ENCODE results near the gene TRIM8.
"Not testable (repeated sequence)": the region's sequence is repeated elsewhere in the genome, so short reads cannot be mapped to it uniquely, and the experiment has no call there.

Gene TRIM8

DNA sequence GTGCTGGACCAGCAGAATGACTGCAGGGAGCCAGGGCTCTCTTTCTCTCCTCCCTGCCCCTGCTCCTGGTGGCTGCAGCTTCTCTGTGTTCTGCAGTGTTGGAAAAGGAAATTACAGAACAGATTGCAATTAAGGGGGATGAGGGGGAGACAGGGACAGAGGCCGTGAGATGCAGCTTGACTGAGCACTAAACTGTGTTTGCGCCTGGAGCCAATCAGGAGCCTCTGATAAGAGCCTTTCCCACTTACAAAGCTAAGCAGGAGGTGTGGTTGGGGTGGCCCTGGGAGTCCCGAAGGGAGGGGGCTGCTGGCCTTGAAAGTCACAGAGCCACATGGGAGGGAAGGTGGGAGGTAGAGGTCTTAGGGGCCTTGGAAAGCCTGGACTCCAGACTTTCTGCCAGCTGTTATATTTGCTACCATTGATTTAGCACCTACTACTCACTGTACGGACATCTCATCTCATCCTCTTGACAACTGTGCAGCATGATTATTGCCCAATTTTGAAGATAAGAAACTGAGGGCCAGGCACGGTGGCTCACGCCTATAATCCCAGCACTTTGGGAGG lies 26.7 kb downstream of the TRIM8 start:
- no peak for DNase-seq (ENCODE audit: low spot score)

DNA sequence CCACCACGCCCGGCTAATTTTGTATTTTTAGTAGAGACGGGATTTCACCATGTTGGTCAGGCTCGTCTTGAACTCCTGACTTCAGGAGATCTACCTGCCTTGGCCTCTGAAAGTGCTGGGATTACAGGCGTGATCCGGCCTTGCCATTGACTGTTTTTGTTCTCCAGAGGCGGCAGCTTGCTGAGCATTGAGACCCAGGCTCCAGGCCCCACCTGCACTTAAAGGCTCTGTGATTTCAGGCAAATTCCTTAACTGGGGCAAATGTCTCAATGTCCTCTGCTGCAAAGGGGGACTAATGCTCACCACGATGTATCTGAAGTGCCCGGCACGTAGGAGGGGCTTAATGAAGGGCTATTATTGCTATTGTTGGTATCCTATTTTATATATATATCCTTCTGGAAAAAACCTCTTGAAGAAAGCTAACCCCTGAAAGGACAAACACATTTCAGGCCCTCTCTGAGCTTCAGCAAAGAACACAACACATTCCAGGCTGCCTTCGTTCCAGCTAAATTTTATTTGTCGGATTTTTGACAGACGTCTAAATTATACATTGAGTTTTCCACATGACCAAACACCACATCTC lies 29.0 kb downstream of the TRIM8 start:
- DNase-seq (ENCODE audit: low spot score), result no peak

DNA sequence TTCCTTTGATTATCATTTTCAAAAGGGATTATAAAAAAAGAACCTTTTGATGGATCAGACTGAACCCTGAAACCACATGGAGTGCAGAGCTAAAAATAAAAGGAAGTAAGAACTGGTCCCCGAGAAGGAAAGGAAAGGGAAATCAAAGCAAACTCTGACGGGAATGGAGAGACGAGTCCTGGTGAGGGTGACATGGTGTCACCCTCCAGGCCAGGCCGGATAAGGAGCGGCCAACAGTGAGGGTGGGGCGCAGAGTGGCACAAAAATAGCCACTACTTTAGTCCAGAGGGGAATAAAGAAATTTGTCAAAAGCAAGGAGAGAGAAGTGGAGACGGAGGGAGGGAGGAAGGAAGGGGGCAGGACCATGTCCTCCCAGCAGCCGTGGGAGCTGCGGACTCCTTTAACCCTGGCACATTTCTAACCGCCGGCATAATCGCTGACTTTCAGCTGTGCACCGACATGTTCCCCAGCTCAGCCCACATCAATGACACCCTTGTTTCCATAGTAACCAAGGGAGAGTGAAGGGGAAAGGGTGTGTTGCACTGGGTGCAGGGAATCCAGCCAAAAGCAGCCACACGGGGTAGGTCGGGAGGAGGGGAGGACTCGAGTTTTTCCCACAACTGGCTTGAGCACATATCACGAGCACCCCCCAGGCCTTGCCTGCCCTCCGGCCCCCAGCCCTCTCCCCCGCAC lies 29.7 kb downstream of the TRIM8 start:
- peak; percentile 92 for DNase-seq (ENCODE audit: low spot score)

DNA sequence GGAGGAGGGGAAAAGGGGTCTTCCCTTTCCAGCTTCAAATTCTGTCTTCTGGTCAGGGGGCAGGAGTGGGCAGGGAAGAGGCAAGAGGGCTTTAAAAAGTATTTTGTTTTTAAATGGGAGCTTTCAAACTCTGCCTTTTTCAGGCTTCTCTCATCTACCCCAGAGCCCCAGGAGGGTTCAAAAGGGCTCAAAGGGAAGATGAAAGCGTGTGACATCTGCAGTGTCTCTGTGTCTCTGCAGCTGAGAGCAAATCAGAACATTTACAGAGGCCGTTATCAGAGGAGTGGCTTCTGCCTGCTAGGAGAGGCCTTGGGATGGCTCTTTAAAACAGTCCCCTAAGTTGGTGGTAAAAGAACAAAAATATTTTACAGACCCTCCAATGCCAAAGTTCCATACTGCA lies 30.3 kb downstream of the TRIM8 start:
- DNase-seq (ENCODE audit: low spot score), result no peak

DNA sequence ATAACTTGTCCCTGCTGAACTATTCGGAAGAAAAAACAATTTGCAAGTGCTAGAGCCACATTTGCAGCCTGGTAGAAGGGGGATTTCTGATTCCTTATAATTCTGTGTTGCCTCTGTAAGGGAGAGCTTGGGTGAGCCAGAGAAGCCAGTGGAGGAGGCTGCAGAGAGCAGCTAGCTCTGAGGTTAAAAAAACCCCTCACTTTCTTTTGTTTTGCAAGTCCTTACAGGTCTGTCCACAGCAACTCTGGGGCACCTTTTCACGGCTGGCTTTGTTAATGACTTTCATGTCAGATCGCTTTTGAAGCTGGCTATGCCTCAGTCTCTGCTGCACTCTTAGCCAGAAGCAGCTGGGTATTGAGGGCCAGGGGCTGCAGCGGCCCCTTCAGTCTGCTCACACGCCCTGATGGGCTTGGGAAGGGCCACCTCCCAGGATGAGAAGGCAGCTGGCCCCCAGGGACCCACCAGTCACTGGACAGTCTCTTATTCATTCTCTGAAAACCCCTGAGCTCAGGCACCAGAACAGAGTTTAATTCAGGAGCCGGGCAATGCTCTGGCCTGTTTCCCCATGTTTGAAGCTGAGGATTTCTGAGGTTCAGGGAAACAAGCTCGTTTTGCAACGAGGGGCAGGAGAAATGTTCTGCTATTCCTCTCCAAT lies 30.9 kb downstream of the TRIM8 start:
- no peak for DNase-seq (ENCODE audit: low spot score)

DNA sequence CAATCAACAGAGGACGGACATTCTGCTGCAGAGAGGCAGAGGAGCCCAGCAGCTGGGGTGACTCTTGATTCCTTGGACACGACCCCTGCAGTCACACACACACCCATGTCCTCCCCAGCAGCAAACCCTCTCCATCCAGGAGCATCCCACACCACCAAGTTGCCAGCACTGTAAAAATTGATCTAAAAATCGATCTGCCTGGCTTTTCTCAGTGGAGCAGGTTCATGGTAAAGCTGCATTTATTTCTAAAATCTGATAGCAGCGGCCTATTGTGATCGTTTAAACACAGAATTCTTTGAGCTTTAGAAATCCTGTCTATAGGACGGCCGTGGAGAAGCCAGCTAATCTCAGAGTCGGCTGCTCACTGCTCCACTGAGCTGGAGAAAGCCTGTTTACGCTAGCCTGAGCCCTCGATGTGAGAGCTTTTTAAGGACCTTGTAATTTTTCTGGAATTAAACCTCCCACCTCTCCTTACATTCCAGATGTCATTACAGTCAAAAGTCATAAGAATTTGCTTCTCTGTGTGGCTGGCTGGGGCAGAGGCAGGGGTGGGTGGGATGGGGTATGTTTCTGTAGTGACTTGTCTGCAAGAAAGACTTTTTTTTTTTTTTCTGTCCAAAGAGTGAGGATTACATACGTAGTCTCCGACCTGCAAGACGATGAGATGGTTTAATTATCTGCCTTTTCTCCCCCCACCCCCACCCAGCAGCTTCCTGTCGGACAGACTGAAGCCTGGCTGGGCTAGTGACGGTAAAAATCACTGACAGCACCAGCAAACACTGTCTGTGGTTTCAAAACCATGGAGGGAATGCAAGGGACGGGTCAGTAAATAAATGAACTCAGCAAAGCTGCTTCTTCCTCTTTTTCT lies 31.6 kb downstream of the TRIM8 start:
- DNase-seq (ENCODE audit: low spot score), result peak; percentile 83

DNA sequence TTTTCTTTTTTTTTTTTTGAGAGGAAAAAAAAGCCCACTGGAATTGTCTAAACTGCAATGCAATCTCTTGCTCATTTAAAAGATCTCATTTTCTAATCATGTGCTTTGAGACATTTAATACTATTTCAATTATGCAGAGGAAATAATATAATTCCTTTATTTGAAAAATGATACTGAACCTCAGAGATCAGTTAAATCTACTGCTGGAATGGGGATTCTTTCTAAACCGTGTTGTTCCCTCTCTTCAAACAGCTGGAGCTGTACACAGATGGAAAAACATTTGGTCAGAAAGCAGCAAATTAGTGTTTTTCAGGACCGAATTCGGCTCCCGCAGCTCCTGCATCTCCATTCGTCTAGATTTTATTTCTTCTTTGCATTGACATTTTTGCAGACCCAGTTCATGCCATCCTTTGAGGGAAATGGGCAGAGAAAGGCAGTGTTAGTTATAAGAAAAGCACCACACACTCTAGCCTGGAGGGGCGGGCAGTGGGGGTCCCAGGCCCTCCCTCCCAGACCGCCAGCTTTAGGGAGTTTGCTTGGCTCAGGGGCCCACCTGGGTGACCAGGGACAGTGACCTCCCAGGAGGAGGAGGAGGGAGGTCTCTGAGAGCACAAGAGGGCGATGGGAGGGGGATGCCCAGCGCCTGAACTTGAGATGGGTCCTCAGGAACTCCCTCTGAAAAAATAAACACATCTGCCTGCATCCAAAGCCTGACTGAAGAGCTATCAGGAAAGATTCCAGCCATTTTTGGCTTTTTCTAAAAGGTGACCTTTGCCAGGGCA lies 32.4 kb downstream of the TRIM8 start:
- DNase-seq (ENCODE audit: low spot score), result no peak

DNA sequence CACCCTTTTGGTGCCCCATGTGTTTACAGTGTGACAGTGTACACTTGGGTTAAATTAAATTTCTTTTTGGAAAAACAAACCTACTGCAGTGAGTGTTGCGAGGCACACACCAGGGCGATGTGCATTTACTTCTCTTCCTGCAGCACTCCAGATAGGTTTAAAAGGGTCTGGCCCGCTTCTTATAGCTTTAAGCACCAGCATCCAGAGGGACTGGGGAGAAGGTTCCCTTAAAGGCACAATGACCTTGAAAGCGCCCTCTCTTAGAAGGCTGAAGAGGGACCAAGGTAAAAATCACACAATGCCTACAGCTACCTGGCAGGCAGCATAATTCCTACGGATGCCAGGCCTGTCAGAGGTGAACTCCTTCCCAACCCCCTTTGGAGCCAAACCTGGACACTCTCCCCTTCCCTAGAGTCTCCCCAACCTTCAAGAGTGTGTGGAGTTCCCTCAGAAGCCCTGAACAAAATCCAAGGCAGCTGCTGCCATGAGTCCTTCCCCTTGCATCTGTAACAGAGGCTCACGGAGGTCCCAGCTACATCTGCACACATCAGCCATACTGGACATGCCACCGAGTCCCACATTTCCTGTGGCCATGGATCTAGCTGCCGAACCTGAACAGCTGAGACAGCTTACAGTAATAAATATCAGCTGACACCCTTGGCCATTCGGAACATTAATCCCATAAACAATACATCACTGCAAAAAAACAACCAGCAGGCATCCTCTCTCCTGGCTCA lies 33.2 kb downstream of the TRIM8 start:
- no peak for DNase-seq (ENCODE audit: low spot score)

DNA sequence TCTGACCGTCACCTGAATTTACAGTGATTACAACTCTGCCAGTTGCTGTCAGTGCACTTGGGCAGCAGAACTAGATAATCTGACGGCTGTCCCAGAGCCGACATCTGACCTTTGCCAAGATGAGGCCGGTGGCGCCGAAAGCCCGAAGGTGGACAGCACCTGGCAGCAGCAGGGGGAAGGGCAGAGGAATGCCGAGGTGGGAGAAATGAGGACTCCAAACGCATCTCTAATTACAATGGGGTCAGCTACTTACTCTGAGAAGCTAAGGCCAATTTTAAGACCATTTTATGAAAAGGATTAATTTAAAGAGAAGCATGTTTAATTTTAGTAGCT lies 33.8 kb downstream of the TRIM8 start:
- DNase-seq (ENCODE audit: low spot score), result no peak

DNA sequence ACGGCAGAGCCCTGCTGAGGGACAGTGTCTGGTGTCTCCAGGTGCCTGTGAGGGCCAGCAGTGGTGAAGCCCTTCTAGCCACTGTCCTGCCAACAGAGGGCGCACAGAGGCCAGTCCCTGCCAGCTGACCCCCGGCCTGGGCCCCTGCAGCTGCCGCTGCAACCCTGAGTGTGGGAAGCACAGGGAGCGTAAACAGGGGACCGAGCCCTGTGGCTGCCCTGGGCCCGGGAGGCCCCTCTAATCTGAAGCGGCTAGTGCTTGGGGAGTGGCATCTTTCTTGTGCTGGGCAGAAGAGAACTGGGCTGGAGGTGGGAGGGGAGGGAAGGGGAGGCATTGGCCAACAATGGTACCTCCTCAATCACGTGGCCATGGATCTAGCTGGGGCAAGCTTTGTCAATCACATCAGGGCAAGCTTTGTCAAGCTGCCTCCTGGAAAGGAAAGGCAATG lies 34.6 kb downstream of the TRIM8 start:
- DNase-seq (ENCODE audit: low spot score), result peak; percentile 68

DNA sequence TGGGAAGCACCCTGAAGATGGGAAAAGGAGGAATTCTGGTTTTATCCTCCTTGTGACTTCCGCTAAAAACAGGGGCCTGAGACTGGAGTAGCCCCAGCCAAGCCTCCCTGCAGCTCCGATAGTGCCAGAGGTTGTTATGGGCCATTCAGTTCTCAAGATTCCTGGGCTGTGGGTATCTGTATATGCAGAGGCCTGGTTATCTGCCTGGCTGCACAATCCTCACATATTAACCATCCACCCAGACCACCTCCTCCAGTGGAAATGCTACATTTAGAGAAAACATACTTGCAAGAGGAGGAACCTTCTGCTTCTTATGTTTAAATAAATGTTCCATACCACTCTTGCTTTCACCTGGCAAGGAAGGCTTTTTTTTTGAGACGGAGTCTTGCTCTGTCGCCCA lies 35.3 kb downstream of the TRIM8 start:
- DNase-seq (ENCODE audit: low spot score), result no peak

DNA sequence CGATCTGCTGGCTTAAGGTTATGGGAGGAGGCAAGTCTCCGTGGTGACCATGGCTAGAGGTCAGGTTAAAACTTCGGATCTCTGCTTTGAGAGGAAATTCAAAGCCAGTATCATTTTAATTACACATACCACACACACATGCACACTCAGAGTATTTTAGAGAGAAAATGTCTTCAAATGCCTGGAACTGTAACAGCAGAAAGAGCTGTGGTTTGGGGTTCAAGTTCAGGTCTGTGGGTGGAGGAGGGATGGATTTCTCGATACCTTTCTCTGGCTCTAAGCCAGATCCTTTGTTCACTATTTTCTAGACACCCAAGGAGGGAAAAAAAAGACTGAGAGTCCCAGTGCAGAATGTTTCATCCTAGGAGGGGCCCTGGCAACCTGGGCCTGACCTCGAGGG lies 37.4 kb downstream of the TRIM8 start:
- no peak for DNase-seq (ENCODE audit: low spot score)

DNA sequence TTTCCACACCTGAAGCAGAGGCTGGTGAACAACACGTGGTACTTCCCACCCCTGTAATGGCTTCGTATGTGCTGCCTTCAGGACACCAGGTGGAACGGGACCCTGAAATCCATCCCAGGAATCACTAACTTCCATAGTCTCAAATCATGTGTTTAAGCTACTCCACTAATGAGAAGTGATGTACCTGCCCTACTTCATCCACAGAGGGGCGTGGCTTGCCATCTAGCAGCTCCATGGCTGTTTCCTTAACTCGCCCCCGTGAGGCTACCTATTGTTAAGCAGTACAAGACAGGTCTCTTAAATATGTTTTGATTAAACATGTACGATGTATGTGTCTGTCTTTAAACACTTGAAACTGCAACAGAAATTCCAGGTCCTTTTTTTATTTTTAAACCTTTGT lies 38.1 kb downstream of the TRIM8 start:
- DNase-seq (ENCODE audit: low spot score), result no peak

DNA sequence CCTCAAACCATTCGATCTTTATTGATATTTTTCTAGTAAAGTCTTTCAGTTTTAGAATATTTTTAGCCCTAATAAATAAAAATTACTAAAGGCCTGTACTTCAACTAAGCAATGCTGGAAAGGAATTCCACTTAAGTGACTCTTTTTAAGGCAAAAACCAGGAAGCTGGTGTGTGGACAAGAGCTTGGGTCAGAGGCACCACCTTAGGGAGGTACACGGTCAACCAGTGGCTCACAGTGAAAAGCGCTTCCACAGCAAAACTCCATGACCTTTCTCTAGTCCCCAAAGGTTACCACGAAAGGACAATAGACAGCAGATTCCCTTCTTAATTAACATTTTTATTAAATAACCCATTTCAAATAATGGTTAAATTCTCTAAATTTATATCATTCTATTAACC lies 38.7 kb downstream of the TRIM8 start:
- DNase-seq (ENCODE audit: low spot score), result no peak

DNA sequence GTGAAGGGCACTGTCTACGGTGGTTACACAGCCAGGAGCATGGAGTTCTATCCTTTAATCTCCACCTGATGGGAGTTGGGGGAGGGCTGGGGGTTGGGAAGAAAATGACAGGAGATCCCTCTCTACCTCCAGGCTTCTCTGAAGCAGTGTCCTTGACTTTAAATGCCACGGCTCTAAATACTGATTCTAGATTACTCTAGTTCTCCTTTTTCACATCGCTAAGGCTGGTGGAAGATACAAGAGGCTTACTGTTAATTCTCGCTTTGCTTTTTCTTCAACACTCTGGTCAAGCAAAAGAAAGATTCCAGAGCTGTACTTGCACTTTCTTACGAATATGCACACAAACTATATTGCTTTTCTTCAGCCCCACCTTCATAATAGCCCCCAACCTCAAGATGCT lies 39.5 kb downstream of the TRIM8 start:
- DNase-seq (ENCODE audit: low spot score), result no peak

DNA sequence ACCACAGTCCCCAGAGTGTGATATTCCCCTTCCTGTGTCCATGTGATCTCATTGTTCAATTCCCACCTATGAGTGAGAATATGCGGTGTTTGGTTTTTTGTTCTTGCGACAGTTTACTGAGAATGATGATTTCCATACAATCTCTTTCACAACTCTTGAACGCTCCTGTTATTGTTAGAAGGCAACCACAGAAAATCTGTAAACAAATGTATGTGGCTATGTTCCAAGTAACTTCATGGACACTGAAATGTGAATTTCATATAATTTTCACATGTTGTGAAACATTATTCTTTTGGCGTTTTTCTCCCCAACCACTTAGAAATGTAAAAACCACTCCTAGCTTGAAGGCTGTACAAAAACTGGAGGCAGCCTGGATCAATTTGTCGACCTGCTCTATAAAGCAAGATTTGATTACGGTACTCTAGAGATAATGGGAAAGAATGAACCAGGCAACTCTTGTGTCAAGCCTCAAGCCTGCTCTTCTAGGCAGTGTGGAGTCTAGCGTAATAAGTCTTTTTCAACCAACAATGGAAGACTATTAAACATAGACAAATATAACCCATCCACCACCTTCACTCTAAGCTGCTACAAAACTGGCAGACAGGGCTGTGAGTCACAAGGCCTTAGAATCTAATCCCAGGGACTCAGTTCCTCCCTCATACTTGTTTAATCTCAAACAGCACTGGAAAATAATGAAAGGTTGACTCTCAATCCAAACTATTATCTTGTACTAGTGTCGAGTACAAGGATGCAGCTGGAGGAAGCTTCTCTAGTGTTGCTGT lies 47.2 kb downstream of the TRIM8 start:
- no peak for DNase-seq (ENCODE audit: low spot score)

DNA sequence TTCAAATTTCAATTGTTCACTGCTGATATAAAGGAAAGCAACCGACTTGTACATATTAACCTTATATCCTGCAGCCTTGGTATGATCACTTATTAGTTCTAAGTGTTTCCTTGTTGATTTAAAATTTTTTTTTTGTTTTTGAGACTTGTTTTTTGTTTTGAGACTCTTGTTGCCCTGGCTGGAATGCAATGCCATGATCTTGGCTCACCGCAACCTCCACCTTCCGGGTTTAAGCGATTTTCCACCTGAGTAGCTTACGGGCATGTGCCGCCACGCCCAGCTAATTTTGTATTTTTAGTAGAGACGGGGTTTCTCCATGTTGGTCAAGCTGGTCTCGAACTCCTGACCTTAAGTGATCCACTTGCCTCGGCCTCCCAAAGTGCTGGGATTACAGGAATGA lies 51.1 kb downstream of the TRIM8 start:
- not testable (repeated sequence) for DNase-seq (ENCODE audit: low spot score)

DNA sequence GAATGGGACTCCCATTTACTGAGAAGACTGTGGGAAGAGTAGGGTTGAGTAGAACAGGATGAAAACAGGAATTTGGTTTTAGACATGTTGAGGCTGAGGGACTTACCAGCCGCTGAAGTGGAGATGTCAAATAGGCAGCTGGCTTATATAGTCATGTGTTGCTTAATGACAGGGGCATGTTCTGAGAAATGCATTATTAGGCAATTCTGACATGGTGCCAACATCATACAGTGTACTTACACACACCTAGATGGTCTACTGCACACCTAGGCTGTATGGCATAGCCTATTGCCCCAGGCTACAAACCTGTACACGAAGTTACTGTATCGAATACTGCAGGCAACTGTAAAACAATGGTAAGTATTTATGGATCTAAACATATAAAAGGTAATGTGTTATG lies 52.5 kb downstream of the TRIM8 start:
- no peak for DNase-seq (ENCODE audit: low spot score)

DNA sequence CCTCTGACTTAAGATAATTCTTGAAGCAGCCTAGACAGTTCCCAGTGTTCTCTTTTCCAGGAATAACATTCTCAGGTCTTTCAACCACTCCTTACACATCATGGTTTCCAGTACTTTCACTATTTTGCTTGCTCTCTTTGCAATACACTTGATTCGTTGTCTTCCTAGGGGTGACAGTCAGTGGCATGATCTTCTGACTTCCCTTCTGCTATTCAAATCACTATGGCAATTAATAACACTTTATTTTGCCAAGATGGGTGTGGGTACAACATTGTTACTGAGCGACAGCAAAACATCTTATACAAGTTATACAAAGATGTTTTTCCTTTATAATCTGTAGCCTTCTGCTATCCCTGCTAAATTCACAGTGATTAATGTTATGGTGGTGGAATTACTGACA lies 54.6 kb downstream of the TRIM8 start:
- no peak for DNase-seq (ENCODE audit: low spot score)

DNA sequence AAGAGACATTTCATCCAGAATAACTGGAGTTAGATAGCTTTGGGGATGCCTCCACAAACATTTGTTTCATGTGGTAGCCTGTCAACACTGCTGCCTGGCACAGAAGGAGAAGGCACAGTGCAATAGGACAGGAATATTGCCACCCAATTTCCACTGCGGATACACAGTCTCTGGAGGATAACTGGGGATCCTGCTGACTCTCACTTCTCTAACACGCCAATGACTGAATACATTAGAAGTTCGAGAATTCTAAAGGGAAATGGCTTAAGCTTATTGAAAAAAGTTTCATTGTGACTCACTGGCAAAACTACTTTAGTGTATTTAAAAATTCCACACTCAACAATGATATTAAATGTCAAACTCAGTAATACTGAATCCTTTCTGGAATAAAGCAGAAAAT lies 57.0 kb downstream of the TRIM8 start:
- DNase-seq (ENCODE audit: low spot score), result no peak
